CD4-positive, alpha-beta T cell treated with Interleukin-4 for 1 hour (primary cell): Measurements from ENCODE around the gene ADCY10.
"Not testable (repeated sequence)": the region's sequence is repeated elsewhere in the genome, so short reads cannot be mapped to it uniquely, and the experiment has no call there.

Experiments
- DNase-seq, 2 donors: peaks; one replicate each; pipeline ENCODE4 v3.0.0-alpha.2; 2020 to 2022

The ADCY10 gene

GRCh38 chr1:167842872-167843271, 71.1 kb downstream of the ADCY10 start:
- no peak for DNase-seq

DNA sequence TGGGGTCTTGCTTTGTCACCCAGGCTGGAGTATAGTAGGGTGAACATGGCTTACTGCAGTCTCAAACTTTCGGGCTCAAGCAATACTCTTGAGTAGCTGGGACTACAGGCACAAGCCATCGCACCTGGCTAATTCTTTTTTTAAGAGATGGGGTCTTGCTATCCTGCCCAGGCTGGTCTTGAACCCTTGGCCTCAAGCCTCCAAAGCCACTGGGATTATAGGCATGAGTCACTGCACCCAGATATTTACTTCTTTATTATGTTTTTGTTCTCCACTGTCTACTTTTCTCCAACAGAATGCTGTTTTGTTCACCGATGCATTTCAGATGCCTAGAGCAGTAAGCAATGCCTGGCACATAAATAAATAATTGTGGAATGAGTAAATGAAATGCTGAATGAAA, 72.4 kb downstream of the ADCY10 start:
- no peak for DNase-seq

DNA sequence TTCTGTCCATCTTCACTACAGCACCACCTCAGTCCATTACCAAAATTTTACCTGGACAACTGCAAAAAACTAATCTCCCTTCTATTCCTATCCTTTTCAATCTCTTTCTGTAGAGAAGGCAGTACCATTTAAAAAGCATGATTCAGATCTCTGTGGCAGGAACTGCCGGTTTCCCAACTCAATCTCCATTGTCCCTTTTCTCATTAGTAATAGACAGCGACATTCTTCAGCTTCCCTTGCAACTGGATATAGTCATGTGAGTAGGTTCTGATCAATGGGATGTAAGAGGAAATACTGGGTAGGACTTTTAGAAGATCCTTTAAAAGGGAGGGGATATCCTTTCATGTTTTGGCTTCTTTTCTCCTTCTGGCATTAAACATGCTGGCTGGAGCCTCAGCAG, 74.9 kb downstream of the ADCY10 start:
- DNase-seq, result no peak

- no peak for DNase-seq
These were observed 76.6 kb downstream of the ADCY10 start for GRCh38 chr1:167837326-167837725.

DNA sequence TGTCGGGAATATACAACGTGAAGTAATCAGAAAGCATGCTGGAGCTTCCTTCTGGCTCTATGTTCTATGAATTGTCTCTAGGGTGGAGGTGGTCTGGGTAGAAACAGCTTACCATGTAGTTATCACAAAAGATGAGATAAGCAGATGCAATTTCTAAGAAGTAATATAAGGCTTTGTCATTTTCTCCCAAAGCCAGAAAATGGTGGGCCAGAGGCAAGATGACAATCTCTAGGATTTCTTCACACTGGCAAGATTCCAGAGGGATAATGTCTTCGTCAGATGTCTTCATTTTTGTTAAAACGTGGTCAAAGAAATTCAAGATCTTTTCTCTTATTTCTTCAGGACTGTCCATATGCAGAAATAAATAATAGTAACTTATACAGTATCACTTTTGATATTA, 77.7 kb downstream of the ADCY10 start:
- no peak for DNase-seq

GRCh38 chr1:167833904-167834303, 80.0 kb downstream of the ADCY10 start:
- DNase-seq, result no peak

- no peak for DNase-seq
These were observed 81.2 kb downstream of the ADCY10 start for GRCh38 chr1:167832693-167833092.

DNA sequence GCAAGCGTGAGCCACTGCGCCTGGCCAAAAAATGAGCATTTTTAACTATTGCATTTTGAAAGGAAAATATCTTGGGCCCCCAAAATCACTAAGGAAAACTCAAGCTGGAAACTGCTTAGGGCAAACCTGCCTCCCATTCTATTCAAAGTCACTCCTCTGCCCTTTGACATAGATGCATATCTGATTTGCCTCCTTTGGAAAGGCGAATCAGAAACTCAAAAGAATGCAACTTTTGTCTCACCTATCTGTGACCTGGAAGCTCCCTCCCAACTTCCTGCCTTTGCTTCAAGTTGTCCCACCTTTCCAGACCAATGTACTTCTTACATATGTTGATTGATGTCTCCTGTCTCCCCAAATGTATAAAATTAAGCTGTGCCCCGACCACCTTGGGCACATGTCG, 83.3 kb downstream of the ADCY10 start:
- not testable (repeated sequence) for DNase-seq

DNA sequence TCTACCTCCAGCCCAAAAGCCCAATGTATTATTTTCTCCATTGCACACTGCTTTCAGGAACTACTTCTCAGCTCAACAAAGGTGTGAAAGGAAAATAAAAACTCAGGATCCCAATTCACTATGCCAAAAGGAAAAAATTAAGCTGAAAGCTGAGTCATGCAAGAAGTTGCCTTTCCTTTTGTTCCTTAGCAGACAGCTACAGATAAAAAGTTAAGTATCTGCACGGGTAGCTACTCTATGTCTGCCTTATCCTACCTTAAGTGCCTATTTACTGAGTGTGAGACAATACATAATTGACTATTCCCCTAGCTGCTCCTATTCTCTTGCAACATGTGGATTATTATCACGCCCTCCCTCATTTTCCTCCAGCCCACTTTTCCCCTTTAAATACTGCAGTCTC, 84.1 kb downstream of the ADCY10 start:
- DNase-seq, result no peak

DNA sequence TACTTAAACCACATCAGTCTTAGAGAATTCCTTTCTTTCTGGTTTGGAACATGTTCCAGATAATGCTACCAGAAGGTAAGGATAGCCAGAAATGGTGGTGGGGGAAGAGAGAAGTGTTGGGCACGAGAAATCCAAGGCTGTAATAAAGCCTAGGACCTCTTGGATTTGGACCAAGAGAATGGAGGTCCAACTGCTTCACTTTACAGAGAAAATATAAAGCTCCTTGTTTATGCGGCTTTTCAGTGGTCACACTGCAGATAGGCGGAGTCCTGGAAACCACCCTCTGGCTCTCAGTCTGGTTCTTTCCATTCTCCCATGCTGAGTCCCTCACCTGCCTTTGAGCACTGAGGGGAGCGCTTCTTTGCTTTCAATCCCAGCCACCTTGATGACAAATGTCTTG, 87.8 kb downstream of the ADCY10 start:
- no peak for DNase-seq

DNA sequence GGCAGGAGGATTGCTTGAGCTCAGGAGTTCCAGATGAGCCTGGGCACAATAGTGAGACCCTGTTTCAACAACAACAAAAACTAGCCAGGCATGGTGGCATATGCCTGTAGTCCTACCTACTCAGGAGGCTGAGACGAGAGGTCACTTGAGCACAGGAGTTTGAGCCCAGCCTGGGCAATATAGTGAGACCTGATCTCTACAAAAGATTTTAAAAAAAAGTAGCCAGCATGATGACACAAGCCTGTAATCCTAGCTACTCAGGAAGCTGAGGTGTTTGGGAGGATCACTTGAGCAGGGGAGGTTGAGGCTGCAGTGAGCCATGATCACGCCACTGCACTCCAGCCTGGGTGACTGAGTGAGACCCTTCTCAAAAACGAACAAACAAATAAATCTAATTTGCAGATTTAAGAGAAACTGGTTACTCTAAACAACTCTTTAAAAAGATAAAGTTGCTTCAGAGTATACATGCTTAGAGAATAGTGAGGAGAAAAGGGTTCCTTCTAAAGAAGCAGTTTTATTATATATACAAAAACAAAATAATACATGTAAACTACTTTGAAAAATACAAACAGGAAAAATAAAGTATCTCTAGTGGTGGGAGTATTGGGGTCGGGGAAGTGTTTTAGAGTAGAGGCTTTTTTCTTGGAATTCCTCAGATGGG, 88.4 kb downstream of the ADCY10 start:
- DNase-seq, result no peak

DNA sequence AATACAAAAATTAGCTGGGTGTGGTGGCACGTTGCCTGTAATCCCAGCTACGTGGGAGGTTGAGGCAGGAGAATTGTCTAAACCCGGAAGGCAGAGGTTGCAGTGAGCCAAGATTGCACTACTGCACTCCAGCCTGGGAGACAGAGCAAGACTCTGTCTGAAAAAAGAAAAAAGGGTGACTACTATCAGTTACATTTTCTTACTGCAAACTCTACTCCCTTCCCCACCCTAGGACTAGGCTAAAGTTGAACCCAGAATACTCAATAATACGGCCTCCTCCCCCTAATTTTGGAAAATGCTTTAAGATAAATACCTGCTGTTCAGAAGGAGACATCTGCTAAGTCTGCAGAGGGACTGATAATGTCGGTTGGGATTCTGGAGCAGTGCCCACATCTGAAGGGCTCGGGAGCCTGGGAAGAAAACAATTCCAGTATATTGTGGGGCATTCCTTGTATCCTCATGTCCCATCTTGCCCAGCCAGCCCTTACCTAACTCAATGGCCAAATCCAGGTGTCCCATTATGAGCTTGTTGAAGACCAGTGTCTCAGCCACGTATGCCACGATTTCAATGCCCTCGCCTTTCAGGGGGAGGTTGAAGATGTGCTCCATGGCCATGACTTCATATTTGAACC, 89.7 kb downstream of the ADCY10 start:
- no peak for DNase-seq

GRCh38 chr1:167821969-167822685, 91.8 kb downstream of the ADCY10 start:
- no peak for DNase-seq

- no peak for DNase-seq
These were observed 92.6 kb downstream of the ADCY10 start for GRCh38 chr1:167821356-167821685.

DNA sequence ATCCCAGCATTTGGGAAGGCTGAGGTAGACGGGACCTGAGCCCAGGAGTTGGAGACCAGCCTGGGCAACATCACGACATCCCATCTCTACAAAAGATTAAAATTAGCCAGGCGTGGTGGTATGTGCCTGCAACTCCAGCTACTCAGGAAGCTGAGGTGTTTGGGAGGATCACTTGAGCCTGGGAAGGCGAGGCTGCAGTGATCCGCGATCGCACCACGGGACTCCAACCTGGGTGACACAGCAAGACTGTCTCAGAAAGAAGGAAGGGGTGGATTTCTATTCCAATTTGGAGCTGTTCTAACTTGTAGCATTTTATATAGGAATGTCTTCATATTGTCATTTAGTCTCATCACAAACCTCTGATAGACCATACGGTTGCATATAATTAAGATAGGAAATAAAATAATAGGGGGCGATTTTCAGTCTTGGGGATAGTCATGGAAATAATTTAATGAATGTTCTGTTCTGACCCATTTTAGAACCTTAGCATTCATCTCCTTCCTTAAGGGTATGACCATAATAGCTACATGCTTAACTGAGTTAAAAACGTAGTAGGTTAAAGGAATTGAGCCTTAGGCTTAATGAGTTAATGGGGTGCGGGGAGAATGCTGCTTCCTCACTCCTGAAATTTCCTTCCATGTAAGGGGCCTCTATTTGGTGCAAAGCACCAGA, 93.1 kb downstream of the ADCY10 start:
- no peak for DNase-seq

GRCh38 chr1:167819849-167820683, 93.9 kb downstream of the ADCY10 start:
- peak in 1 of 2 donors; percentile 17 for DNase-seq

DNA sequence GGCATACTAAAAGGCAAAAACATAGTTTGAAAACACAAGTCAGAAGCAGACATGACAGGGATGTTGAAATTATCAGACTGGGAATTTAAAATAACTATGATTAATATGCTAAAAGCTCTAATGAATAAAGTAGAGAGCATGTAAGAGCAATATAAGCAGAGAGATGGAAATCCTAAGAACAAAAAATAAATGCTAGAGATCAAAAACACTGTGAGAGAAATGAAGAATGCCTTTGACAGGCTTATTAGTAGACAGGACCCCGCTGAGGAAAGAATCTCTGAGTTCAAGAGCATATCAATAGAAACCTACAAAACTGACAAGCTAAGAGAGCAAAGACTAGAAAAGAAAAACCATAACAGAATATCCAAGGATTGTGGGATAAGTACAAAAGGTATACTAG, 98.3 kb downstream of the ADCY10 start:
- no peak for DNase-seq

DNA sequence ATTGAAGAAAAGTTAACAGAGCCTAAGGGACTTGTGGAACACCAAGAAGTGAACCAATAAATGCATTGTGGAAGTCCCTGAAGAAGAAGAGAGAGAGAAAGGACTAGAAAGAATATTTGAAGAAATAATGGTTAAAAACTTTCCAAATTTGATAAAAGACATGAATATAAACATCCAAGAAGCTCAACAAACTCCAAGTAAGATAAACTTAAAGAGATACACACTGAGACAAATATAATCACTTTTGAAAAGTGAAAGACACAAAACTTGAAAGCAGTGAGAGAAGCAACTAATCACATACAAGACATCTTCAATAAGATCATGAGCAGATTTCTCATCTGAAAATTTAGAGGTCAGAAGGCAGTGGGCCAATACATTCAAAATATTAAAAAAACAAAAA, 101.0 kb downstream of the ADCY10 start:
- DNase-seq, result no peak

DNA sequence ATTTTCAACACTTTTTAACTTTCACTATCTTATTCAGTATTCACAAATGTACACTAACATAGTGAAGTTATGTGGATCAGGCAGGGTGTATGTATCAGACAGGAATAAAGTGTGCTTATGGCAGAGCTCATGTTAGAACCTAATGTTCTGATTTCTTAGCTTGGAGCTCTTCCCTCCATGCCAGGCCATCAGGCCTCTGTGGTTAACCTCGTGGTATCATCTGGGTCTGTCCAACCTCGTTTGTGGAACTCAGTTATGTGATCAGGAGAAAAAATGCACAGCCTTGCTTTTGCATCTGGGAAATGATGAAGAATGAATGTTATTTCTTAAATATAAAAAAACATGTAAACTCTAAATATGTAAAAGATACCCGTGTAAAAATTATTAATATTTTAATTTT, 105.2 kb downstream of the ADCY10 start:
- DNase-seq, result no peak

DNA sequence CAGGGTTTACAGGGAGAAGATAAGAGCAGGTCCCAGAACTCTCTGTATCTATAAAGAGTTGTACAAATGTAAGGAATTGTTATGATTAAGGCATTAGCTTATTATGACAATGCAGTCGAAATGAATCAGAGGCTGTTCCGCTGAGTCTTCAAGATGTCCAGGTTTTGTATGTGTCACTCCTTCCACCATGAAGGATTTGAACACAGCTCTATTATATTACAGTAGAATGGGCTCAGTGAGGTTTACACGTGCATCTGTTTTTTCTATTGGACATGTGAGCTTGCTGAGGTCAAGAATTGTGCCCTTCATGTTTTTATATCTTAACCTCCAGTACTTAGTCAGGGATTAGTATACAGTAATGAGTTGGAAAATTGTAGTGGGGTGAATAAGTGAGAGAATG, 105.8 kb downstream of the ADCY10 start:
- DNase-seq, result no peak

DNA sequence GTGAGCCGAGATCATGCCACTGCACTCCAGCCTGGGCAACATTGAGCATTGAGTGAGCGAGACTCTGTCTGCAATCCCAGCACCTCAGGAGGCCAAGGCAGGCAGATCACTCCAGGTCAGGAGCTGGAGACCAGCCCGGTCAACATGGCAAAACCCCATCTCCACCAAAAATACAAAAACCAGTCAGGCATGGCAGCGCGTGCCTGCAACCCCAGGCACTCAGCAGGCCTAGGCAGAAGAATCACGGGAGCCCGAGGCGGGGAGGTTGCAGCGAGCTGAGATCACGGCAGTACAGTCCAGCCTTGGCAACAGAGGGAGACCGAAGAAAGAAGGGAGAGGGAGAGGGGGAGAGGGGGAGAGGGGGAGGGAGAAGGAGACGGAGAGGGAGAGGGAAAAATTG, 107.3 kb downstream of the ADCY10 start:
- not testable (repeated sequence) for DNase-seq

- not testable (repeated sequence) for DNase-seq
These were observed 107.7 kb downstream of the ADCY10 start for GRCh38 chr1:167806235-167806634.

GRCh38 chr1:167805041-167805556, 108.8 kb downstream of the ADCY10 start:
- peak in 1 of 2 donors; percentile 51 for DNase-seq
